NB4 (cell line): ENCODE results near the gene ZNF316.
"Not testable (repeated sequence)": the region's sequence is repeated elsewhere in the genome, so short reads cannot be mapped to it uniquely, and the experiment has no call there.

Source experiments
- MYC ChIP-seq: IDR thresholded peaks from 2 replicates; pipeline ENCODE4 v1.6.1; 2011; ENCODE audit warnings: low read depth, low read length
- POLR2A ChIP-seq: IDR thresholded peaks from 2 replicates; pipeline ENCODE4 v1.6.1; 2011; ENCODE audit warnings: mild to moderate bottlenecking; ENCODE audit not compliant: insufficient read length; ENCODE audit errors: extremely low read depth
- TF ChIP-seq, protein P1 (sequence below): IDR thresholded peaks from one replicate; pipeline ENCODE4 v1.5.1; 2012; ENCODE audit warnings: low read depth, low read length

DNA sequence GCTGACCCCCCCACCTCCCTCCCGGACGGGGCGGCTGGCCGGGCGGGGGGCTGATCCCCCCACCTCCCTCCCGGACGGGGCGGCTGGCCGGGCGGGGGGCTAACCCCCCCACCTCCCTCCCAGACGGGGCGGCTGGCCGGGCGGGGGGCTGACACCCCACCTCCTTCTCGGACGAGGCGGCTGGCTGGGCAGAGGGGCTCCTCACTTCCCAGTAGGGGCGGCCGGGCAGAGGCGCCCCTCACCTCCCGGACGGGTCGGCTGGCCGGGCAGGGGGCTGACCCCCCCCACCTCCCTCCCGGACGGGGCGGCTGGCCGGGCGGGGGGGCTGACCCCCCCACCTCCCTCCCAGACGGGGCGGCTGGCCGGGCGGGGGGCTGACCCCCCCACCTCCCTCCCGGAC lies 33.7 kb downstream of the ZNF316 start:
- TF ChIP-seq, protein P1, sequence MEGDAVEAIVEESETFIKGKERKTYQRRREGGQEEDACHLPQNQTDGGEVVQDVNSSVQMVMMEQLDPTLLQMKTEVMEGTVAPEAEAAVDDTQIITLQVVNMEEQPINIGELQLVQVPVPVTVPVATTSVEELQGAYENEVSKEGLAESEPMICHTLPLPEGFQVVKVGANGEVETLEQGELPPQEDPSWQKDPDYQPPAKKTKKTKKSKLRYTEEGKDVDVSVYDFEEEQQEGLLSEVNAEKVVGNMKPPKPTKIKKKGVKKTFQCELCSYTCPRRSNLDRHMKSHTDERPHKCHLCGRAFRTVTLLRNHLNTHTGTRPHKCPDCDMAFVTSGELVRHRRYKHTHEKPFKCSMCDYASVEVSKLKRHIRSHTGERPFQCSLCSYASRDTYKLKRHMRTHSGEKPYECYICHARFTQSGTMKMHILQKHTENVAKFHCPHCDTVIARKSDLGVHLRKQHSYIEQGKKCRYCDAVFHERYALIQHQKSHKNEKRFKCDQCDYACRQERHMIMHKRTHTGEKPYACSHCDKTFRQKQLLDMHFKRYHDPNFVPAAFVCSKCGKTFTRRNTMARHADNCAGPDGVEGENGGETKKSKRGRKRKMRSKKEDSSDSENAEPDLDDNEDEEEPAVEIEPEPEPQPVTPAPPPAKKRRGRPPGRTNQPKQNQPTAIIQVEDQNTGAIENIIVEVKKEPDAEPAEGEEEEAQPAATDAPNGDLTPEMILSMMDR, result not testable (repeated sequence)
- TF ChIP-seq MYC, POLR2A: not testable (repeated sequence)
